Ascending aorta (tissue), 2 donors: ENCODE results near the gene PCGF6. TPM values are rescaled to one million over a fixed set of nuclear protein-coding genes. Genes with fewer than 3 reads are reported as not detected.

Source experiments
- DNase-seq, 2 donors: peaks; one replicate each; pipeline ENCODE4 v3.0.0-alpha.2; 2019; ENCODE audit warnings: low spot score in 2 of 2
- H3K27ac ChIP-seq, 2 donors: fragments of 200-600 bp; sonication (generic); one replicate each; pipeline ENCODE4 v1.5.1; 2016 to 2017; ENCODE audit warnings: mild to moderate bottlenecking in 1 of 2
- H3K27me3 ChIP-seq: fragments of 200-600 bp; sonication (generic); one replicate; pipeline ENCODE4 v1.5.1; 2017
- H3K36me3 ChIP-seq, 2 donors: fragments of 200-600 bp; sonication (generic); one replicate each; pipeline ENCODE4 v1.5.1; 2016
- H3K4me1 ChIP-seq, 2 donors: fragments of 200-600 bp; sonication (generic); one replicate each; pipeline ENCODE4 v1.5.1; 2016 to 2017; ENCODE audit warnings: mild to moderate bottlenecking in 1 of 2
- H3K4me3 ChIP-seq, 2 donors: fragments of 200-600 bp; sonication (generic); one replicate each; pipeline ENCODE4 v1.5.1; 2016 to 2017; ENCODE audit warnings: mild to moderate bottlenecking in 1 of 2
- H3K9me3 ChIP-seq, 2 donors: fragments of 200-600 bp; sonication (generic); one replicate each; pipeline ENCODE4 v1.5.1; 2016
- intact Hi-C: fragments of 100-400 bp; cut with DNase I; formaldehyde crosslinking; loops from one replicate; pipeline ENCODE4 v1.15.1; 2023
- total RNA-seq: library from RNA; depleted of rRNA; stranded (reverse); fragments of >200 nt; gene quantifications from one replicate; pipeline ENCODE4 v1.1.0, GENCODE V29; 2016
- TF ChIP-seq, protein P1 (sequence below), 3 experiments: fragments of 200-600 bp in 2 of 3; fragments of 450-650 bp in 1 of 3; sonication (generic) in 2 of 3; IDR thresholded peaks; one replicate each; pipeline ENCODE4 v1.5.1; 2016 to 2019; ENCODE audit warnings: antibody characterized with exemption in 3 of 3, mild to moderate bottlenecking in 1 of 3, moderate library complexity in 1 of 3

PCGF6 gene, protein sequence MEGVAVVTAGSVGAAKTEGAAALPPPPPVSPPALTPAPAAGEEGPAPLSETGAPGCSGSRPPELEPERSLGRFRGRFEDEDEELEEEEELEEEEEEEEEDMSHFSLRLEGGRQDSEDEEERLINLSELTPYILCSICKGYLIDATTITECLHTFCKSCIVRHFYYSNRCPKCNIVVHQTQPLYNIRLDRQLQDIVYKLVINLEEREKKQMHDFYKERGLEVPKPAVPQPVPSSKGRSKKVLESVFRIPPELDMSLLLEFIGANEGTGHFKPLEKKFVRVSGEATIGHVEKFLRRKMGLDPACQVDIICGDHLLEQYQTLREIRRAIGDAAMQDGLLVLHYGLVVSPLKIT
- 9.7 TPM for total RNA-seq

DNA sequence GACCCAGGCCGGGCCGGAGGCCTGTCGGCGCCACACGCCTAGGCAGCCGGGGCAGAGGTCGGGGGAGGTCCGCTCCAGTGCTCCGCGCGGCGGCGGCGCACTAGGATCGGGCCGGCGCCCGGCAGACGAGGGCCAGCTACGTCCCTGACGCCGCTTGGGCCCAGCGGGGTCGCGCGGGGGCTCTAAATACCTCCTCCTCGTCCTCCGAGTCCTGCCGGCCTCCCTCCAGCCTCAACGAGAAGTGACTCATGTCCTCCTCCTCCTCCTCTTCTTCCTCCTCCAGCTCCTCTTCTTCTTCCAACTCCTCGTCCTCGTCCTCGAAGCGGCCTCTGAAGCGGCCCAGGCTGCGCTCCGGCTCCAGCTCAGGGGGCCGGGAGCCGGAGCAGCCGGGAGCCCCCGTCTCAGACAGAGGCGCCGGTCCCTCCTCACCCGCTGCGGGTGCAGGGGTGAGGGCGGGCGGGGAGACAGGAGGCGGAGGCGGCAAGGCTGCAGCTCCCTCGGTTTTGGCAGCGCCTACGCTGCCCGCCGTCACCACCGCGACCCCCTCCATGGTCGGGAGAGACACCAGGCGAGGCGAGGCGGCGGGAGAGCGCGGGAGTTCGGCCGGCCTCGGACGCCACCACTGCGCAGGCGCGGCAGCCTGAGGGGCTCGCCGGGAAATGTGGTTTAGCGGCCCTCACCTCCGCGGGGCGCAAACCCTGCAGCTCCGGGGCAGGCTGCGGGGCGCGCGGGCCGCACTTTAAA is at the start of gene PCGF6:
TSS of gene PCGF6 (minus strand) at position 624 of the 744 bp plus-strand sequence. CDS start at position 550, 74 bp downstream.
- Histone ChIP-seq H3K27ac (peak within 1 kb of the TSS; percentile 80 to 84), H3K36me3 (peaks cover 11 to 23% of the 10 kb centered on the region in 2 donors), H3K27me3 (no peaks in the 10 kb centered on the region), H3K4me1 (peaks cover 0 to 6% of the 10 kb centered on the region in 2 donors), H3K4me3 (peak within 1 kb of the TSS; percentile 77 to 95), H3K9me3 (no peaks in the 10 kb centered on the region)
- intact Hi-C loops, result loop anchor here (1.0 kb wide), 1 partner anchor 46 kb away; the partner anchor contains the start of genes ATP5MK and PDCD11
- TF ChIP-seq, protein P1, sequence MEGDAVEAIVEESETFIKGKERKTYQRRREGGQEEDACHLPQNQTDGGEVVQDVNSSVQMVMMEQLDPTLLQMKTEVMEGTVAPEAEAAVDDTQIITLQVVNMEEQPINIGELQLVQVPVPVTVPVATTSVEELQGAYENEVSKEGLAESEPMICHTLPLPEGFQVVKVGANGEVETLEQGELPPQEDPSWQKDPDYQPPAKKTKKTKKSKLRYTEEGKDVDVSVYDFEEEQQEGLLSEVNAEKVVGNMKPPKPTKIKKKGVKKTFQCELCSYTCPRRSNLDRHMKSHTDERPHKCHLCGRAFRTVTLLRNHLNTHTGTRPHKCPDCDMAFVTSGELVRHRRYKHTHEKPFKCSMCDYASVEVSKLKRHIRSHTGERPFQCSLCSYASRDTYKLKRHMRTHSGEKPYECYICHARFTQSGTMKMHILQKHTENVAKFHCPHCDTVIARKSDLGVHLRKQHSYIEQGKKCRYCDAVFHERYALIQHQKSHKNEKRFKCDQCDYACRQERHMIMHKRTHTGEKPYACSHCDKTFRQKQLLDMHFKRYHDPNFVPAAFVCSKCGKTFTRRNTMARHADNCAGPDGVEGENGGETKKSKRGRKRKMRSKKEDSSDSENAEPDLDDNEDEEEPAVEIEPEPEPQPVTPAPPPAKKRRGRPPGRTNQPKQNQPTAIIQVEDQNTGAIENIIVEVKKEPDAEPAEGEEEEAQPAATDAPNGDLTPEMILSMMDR (IDR thresholded peaks at IDR 0.05), result no peak
- DNase-seq, result peak in 1 of 2 donors; percentile 84

DNA sequence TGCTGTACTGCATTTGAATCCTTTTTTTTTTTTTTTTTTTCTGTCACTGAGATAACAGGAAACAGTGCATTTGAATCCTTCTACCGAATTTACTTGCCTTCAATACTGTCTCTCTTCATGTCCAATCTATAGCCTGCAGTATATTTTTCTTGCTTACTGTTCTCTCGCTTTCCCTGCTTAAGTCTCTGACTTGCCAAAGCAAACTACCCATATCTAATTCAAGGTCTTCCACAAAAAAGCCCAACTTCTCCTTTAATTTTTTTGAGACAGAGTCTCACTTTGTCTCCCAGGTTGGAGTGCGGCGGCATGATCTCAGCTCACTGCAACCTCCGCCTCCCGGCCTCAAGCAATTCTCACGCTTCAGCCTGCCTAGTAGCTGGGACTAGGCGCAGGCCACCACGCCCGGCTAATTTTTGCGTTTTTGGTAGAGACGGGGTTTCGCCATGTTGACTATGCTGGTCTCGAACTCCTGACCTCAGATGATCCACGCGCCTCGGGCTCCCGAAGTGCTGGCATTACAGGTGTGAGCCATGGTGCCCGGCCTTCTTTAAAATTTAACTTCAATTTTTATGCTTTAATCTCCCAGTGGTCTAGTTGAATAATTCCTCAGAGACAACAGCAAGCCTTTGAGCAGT is 46.4 kb upstream of the PCGF6 start:
- Histone ChIP-seq H3K9me3 (no peaks in the 10 kb centered on the region), H3K36me3 (peaks cover 22 to 37% of the 10 kb centered on the region in 2 donors), H3K4me3 (peak overlapping the region; percentile 79 to 99), H3K27ac (no peak overlapping the region), H3K27me3 (no peaks in the 10 kb centered on the region), H3K4me1 (peaks cover 10 to 25% of the 10 kb centered on the region in 2 donors)
- intact Hi-C loops, result loop anchor here (2.0 kb wide), 1 partner anchor 49 kb away; no protein-coding TSS in a partner anchor
- TF ChIP-seq, protein P1 (IDR thresholded peaks at IDR 0.05), result no peak
- DNase-seq, result no peak

DNA sequence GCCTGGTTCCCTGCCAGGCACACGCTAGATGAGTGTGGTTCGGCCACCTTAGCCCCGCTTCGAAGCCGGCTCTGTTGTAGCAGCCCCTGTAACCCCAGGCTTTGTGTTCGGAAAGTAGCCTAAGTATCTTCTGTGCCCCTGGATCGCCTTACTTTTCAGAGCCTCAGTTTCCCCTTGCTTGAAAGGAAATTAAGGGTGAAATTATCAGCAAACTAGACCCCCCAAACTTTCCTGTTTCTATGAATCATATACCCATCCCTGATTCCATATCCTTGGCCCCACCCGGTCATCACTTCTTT is 45.8 kb upstream of the PCGF6 start:
- no peak for DNase-seq
- Histone ChIP-seq H3K4me1 (peaks cover 10 to 25% of the 10 kb centered on the region in 2 donors), H3K4me3 (peak overlapping the region; percentile 79 to 99), H3K9me3 (no peaks in the 10 kb centered on the region), H3K27ac (peak overlapping the region; percentile 57 to 82), H3K27me3 (no peaks in the 10 kb centered on the region), H3K36me3 (peaks cover 19 to 36% of the 10 kb centered on the region in 2 donors)
- TF ChIP-seq, protein P1 (IDR thresholded peaks at IDR 0.05), result no peak
- intact Hi-C loops, result loop anchor here (1.0 to 2.0 kb wide), 3 partner anchors 28 to 50 kb away; partner anchors contain the start of gene PCGF6

DNA sequence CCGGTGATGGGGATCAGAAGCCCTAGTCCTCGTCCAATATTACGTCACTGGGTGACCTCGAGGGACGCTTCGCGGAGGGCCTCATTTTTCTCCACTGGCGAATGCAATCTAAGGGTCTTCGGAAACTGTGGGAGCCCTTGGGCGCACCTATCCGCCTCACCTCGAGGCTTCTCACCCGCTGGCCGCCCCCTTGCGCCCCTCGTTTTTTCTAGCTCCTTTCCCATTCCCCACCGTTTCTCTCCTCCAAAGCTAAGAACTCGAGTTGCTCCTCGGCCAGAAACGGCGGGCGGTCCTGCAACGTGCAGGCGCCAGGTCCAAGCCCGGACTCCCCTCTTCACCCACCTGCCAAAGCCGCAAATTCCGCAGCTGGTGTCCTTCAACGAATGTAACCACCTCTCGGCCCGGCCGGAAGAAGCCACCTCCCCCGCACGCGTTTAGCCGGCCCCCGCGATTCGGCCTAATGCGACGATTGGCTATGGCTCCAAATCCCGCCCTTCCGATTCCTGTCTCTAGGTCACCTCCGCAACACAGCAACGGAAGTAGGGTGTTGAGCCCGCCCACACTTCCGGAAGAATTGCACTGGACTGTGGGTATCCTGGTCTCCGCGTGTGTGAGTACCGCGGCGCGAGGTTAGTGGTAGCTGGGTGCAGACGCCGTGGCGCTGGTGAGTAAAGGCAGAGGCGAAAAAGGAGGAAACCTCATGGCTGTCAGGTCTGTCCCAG is 45.3 kb upstream of the PCGF6 start, which contains the start of the genes ATP5MK and PDCD11:
TSS of gene ATP5MK (minus strand) at position 409 of the 722 bp plus-strand sequence. CDS start 4,018 bp downstream, outside the sequence.
TSS of gene PDCD11 (plus strand) at position 560 of the 722 bp plus-strand sequence. CDS start 1,801 bp downstream, outside the sequence.
- Histone ChIP-seq H3K9me3 (no peaks in the 10 kb centered on the region), H3K27me3 (no peaks in the 10 kb centered on the region), H3K4me3 (peak within 1 kb of the TSS; percentile 79 to 99), H3K27ac (peak within 1 kb of the TSS; percentile 81 to 82), H3K4me1 (peaks cover 10 to 25% of the 10 kb centered on the region in 2 donors), H3K36me3 (peaks cover 24 to 36% of the 10 kb centered on the region in 2 donors)
- TF ChIP-seq, protein P1 (IDR thresholded peaks at IDR 0.05), result peak in 1 of 3 experiments; percentile 11
- peak; percentile 92 to 99 for DNase-seq
- intact Hi-C loops, result loop anchor here (1.0 to 2.0 kb wide), 3 partner anchors 28 to 51 kb away; partner anchors contain the start of gene PCGF6

DNA sequence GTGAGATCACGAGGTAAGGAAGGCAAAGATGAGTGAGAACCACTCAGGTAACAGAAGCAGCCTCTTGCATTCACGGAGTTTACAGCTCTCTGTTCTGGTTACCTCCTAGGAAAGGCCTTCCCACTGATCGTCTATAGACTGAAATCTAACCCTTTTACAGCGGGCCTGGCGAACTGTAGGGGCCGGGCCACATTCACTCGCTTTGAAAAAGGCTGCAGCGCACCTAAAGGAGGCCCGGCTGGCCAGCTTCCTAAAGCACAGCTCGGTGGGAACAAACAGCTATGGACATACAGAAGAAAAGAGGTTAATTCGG is 44.8 kb upstream of the PCGF6 start:
- intact Hi-C loops, result loop anchor here (1.0 to 2.0 kb wide), 3 partner anchors 27 to 51 kb away; partner anchors contain the start of gene PCGF6
- no peak for DNase-seq
- Histone ChIP-seq H3K9me3 (no peaks in the 10 kb centered on the region), H3K27me3 (no peaks in the 10 kb centered on the region), H3K4me1 (peaks cover 10 to 25% of the 10 kb centered on the region in 2 donors), H3K27ac (peak overlapping the region; percentile 81 to 82), H3K36me3 (peaks cover 26 to 34% of the 10 kb centered on the region in 2 donors), H3K4me3 (peak overlapping the region; percentile 79 to 99)
- TF ChIP-seq, protein P1 (IDR thresholded peaks at IDR 0.05), result no peak
